HG02970 (cell line): ENCODE data around the gene KLHDC4.
"Not testable (repeated sequence)": the region's sequence is repeated elsewhere in the genome, so short reads cannot be mapped to it uniquely, and the experiment has no call there.

ENCODE experiments used
- ATAC-seq: cut with Tn5 transposase; IDR thresholded peaks from one replicate; pipeline ENCODE4 v1.9.1; 2021; ENCODE audit warnings: mild to moderate bottlenecking, moderate library complexity, moderate number of reproducible peaks; ENCODE audit not compliant: unreplicated experiment, low FRiP score

Gene KLHDC4

GRCh38 chr16:87688876-87689815, 76.6 kb downstream of the KLHDC4 start:
- ATAC-seq: no peak

- no peak for ATAC-seq
Measured at GRCh38 chr16:87687998-87688529, 77.7 kb downstream of the KLHDC4 start.

DNA sequence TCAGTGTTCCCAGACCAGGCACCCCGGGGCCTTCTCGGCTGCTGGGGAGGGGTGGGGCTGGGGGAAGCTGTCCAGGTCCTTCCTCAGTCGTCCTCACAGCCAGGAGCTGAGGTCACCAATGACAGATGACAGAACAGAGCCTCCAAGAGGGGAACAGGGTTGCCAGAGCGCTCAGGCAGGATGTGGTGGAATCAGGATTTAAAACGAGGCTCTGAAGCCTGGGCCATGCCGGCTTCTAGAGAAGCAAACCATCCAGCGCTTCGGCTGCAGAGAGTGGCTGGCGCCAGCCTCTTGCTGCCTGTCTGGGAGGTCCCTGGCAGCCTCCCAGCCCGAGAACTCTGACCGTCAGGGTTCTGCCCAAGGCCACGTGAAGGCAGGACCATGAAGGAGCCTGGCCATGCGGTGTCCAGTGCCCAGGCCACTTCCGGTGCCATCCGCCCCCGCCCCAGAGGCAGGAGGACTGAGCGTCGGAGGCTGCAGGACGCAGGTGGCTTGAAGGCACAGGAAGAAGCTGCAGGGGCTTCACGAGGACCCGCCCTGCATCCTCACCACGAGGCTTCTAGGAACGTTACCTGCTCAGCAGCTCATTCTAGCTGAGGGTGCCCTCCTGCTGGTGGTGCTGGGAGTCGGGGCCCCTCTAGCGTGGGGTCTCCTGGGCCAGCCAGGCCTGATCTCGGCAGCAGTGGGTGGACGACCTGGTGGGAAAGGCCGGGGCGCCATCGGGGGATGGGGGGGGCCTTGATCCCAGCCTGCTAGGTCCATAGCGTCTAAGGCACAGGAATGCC, 78.5 kb downstream of the KLHDC4 start:
- ATAC-seq: no peak

DNA sequence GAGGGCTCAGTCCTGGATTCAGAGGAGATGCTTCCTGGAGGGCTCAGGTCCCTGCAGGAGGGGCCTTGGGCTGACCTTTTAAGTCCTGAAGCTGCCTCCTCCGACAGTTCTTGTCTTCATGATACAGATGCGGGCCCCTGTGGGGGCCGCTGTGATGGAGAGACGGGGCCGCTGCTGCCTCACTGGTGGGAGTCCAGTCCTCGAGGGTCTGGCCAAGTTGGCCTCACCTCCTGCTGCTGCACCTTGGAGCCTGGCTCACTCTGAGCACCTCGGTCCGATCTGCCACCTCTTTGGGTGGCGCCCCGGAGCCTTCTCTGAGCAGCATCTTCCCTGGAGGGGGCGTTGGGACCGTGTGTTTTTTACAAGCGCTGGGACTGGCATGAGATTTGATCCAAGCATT, 79.1 kb downstream of the KLHDC4 start:
- ATAC-seq: no peak

DNA sequence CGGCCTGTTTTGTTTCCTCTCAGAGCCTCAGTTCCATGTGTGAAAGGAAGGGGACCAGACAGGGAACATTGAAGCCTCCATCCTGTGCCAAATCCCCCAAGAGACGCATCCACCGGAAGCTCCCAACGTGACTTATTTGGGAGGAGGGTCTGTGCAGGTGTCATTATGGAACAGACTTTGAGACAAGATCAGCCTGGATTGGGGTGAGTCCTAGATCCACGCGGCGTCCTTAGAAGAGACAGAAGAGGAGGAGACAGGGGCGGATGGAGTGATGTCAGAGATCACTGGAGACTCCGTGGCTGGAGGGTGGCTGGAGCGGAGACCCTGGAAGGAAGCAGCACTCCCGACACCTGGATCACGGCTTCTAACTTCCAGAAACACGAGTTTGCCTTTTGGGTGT, 80.0 kb downstream of the KLHDC4 start:
- ATAC-seq: no peak

- ATAC-seq: no peak
Measured at GRCh38 chr16:87685405-87685755, 80.4 kb downstream of the KLHDC4 start.

DNA sequence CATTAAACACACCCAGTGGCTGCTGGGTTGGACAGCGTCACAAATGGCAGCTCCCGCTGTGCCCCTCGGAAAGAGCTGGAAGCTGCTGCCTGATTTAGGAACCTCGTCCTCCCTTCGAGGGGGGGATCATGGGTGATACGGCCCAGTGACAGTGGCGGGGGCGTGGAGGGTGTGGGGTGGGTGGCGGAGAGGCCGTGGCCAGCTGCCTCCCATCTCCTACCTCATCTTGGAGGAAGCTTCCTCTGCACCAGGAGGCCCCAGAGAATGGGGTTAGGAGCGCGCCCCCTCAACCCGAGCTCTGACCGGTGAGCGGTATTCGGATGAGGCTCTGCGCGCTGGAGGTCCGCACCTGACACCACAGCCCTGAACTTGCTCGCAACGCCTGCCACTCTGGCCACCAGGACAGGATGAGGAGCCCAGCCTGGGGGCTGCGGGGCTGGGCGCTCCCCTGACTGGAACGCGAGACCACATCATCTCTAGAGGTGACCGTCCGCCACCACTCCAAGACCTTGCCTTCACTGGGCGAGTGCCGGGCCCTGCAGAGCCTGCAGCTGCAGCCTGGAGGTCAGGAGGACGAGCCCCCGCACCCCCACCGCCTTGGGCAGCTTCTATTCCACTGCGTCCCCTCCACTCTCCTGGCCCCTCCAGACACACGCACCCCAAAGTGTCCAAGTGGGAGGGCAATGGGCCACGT, 80.9 kb downstream of the KLHDC4 start:
- ATAC-seq: no peak

GRCh38 chr16:87684106-87684677, 81.6 kb downstream of the KLHDC4 start:
- no peak for ATAC-seq

DNA sequence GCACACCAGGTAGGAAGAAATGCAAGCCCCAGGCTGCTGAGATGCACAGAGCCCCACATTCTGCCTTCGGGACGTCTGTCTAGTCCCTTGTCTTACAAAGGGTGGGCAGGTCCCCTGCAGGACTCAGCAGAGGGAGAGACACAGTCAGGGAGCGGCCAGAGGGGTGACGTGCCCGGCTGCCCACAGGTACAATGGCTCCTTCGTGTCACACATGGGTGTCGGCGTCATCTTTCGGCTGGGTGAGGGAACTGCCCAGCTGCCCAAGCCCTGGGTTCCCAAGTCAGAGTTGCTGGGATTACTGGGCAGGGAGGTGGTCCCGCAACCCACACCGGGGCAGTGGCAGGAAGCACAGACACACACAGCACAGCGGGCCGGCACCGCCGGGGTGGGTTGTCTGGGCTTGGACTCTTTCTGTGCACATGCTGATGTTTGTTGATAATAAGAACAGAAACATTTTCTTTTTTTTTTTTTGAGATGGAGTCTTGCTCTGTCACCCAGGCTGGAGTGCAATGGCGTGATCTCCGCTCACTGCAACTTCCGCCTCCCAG, 82.9 kb downstream of the KLHDC4 start:
- no peak for ATAC-seq

GRCh38 chr16:87681981-87682570, 83.7 kb downstream of the KLHDC4 start:
- ATAC-seq: no peak

DNA sequence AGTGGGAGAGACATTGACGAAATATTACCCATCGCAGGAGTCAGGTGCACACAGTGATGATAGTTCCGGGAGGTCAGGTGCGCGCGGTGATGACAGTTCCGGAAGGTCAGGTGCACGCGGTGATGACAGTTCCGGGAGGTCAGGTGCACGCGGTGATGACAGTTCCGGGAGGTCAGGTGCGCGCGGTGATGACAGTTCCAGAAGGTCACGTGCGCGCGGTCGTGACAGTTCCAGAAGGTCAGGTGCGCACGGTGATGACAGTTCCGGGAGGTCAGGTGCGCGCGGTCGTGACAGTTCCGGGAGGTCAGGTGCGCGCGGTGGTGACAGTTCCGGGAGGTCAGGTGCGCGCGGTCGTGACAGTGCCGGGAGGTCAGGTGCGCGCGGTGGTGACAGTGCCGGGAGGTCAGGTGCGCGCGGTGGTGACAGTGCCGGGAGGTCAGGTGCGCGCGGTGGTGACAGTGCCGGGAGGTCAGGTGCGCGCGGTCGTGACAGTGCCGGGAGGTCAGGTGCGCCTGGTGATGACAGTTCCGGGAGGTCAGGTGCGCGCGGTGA, 84.7 kb downstream of the KLHDC4 start:
- not testable (repeated sequence) for ATAC-seq

DNA sequence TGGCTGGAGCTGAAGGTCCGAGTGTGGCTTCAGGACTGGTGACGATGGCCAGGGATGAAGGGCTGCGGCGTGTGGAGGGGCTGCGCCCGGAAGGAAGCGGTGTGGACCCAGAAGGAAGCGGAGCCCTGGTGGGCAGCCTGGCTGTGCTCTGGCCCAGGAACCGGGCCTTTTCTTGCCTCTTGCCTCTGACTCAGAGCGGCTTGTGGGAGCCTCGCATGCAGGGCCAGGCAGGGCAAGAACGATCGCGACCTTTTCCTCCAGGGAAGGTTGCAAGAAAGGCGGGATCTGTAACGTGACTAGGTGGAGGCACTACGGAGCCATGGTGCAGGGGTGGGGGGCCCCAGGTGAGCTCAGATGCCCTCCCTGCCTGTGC, 85.5 kb downstream of the KLHDC4 start:
- ATAC-seq: no peak

DNA sequence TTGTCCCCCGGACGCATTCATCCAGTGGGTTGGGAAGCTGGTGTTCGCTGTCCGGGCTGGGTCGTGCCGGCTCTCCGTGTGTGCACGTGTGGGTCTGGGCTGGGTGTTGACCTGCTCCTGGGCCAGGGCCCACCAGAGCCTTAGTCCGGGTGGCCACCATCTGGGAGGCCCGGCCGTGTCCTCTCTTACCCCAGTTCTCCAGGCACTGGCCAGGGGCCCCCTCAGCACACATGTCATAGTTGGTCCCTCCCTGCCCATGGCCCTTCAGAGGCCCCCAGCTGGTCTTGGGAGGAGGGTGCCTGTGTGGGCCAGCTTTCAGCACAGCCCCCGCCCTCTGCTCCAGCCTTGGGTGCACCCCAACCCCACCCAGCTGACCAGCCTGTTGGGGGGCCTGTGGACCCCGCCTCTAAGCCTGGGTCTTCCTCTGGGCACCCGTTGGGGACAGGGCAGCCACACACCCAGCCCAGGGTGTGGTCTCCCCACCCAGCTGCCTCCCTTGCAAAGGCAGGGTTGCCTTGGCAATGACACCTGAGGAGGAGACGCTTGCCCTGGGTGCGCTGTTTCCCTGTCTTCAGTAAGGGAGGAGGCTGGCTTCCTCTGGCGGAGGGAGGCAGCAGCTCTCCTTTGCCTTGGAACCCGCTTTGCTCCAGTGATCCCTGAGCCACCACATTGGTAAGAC, 86.1 kb downstream of the KLHDC4 start:
- no peak for ATAC-seq

DNA sequence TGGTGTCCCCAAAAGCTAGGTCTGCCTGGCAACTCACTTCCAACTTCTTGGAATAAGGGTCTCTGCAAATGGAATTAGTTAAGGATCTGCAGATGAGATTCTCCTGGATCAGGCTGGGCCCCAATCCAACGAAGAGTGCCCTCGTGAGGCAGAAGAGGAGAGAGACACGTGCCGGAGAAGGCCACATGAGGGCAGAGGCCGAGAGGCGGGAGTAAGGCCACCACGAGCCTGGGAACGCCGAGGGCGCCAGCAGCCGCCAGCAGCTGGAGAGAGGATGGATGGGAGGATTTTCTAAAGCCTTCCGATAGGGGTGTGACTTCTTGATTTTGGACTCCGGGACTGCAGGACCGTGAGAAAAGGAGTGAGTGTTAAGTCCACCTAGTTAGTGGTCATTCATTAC, 87.2 kb downstream of the KLHDC4 start:
- ATAC-seq: no peak

DNA sequence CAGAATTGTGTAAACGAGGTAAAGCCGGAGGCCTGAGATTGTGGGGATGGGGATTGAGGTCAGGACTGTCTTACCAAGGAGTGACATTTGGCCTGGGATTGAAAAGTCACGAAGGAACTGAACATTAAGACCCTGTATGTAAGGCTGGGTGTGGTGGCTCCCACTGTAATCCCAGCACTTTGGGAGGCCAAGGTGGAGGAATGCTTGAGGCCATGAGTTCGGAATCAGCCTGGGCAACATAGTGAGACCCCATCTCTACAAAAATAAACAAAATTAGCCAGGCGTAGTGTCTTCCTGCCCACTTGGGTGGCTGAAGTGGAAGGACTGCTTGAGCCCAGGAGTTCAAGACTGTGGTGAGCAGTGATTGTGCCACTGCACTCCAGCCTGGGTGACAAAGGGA, 88.0 kb downstream of the KLHDC4 start:
- no peak for ATAC-seq

- ATAC-seq: no peak
Measured at GRCh38 chr16:87675111-87675719, 90.6 kb downstream of the KLHDC4 start.

- ATAC-seq: no peak
Measured at GRCh38 chr16:87674419-87674818, 91.4 kb downstream of the KLHDC4 start.

GRCh38 chr16:87671715-87672270, 94.0 kb downstream of the KLHDC4 start:
- no peak for ATAC-seq
